HG03196 (cell line): ENCODE results near the gene CRYBA4.
A peak's percentile ranks its signal among the peaks of the same experiment; 100 is the strongest.
"Not testable (repeated sequence)": the region's sequence is repeated elsewhere in the genome, so short reads cannot be mapped to it uniquely, and the experiment has no call there.

Experiments
- ATAC-seq: cut with Tn5 transposase; IDR thresholded peaks from one replicate; pipeline ENCODE4 v1.9.1; 2021; ENCODE audit not compliant: unreplicated experiment

CRYBA4 gene

DNA sequence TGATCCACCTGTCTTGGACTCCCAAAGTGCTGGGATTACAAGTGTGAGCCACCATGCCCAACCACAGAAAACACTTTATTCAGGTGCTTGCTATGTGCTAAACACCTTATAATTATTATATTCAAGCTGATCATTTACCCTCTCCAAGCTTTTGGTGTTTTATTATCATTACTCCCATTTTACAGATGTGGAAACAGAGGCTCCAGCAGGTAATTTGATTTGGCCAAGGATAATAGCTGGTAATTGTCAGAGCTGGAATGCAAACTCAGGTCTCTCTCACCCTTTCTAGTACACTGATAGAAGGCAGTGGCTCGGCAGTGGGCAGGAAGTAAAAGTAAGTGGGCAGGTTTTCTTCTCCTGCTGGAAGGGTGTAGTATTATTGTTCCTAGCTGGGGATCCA is 28.0 kb upstream of the CRYBA4 start:
- no peak for ATAC-seq

DNA sequence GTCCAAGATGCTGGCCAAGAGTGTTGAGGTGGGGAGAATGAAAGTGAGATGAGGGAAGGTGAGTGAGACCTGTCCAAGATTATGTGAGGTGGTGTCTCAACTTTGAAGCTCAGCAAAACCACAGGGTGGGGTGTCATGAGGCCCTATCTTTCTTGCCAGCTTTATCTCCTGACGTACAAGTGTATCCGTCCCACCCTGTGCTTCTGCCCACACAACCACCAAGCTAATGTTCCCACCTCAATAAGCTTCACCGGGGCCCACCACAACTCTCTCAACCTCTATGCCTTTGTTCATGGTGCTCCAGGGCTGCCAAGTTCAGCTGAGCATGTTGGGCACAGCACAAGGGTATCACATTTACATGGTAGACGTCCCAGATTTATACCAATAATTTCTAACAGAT is 24.7 kb upstream of the CRYBA4 start:
- ATAC-seq, result no peak

DNA sequence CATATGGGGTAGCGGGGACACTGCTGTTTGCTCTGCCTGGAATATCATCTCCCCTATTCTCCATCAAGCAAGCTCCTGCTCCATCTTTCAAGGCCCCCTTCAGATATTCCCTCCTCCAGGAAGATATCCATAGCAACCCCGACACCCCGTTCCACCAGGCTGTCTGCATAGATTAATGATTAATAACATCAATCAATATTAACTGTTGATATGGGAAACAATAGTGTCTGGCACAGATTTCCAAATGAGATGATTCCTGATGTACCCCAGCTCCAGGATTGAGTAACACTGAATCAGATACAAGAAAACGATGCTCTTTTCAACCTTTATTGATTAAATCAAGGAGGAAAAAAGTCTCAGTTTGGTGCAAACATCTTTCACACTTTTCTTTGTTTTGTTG is 24.3 kb upstream of the CRYBA4 start:
- ATAC-seq, result no peak

DNA sequence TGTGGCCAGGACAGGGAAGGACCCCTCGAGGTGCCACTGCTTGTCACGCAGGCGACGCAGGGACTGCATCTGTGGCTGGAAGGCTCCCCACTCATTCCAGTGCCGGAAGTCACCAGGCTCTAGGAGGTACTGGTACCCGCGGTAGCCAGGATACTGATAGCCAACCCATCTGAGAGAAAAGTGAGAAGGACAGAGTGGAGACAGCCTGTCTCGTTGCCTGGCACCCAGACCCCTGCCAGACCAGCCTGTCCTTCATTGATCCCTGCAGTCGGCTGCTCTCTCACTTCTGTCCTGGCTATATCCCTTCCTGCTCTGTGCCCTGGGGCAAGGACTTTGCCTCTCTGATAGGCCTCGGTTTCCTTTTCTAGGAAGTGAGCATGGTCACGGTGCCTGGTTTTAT is 22.3 kb upstream of the CRYBA4 start:
- ATAC-seq, result no peak

DNA sequence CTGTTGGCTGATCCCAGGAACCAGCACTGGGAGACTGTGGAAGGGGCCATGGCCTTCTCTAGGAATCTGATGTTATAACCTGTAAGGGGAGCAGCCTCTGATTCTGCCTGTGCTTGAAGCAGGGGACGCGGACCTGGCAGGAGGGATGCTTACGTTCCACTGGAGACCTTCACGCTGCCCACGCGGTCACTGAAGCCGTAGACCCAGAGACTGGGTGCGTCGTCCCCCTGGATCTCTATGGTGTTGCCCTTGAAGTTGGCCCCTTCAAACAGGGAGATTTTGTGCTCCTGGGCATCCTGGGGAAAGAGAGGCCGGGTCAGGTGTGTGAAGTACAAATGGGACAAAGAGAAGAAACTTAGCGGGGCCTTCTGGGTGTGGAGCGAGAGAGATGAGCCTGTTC is 20.0 kb upstream of the CRYBA4 start:
- no peak for ATAC-seq

DNA sequence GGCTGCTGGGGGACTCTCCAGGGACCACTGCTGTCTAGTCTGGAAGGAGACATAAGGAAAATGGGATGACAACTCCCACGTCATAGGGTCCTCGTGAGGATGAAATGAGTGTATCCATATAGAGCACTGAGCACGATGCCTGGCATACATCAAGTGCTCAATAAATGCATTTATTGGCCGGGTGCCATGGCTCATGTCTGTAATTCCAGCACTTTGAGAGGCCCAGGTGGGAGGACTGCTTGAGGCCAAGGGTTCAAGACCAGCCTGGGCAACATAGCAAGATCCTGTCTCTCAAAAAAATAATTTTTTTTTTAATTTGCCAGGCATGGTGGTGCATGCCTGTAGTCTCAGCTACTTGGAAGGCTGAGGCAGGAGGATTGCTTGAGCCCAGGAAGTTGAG is 19.6 kb upstream of the CRYBA4 start:
- ATAC-seq, result no peak

DNA sequence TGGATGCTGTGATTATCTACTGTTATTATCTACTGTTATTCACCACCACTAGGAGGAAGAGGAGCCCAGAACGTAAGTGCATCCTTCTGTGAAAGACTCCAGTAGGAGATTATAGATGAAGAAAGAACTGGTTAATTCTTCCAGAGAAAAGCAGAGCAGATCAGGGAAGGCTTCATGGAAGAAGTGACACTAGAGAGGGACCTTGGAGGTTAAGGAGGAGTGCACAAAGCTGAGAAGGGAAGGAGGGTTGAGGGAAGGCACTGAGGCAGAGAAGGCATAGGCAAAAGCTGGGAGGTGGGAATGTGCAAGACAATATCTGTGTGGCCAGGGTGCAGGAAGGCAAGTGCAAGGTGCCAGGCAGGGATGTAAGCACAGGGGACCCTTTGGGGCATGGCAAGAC is 17.4 kb upstream of the CRYBA4 start:
- no peak for ATAC-seq

DNA sequence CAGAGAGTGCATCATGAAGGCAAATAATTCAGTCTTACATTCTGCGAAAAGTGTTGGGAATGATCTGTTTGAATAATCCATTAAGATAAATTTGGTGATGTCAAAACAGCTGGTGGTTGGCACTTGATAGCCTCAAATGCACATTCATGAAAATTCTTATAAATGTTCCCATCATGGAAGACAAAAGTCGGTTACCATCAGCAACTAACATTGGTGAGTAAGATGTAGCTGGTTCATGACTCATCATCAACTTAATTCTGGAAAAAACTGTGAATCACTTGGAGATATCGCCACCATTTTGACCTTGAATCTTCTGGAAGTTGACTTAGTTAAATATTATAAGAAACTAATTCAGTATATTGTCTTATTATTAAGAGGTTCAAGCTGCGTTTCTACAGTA is 15.2 kb upstream of the CRYBA4 start:
- ATAC-seq, result no peak

DNA sequence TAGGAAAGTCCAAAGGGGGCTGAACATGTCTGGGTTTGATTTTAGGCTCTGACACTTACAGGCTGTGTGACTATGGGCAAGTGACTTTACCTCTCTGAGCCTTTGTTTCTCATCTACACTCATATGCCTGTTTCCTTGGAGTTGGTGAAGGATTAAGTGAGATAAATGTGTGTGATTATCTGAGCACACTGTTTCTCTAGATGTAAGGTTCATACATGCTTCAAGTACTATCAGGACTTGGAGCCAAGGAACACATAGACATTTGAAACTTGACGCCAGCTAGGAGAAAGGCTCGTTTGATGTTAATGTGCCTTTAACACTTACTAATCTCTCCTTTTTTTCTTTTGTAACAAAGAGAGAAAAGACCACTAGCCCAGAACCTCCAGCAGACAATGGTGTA is 13.6 kb upstream of the CRYBA4 start:
- ATAC-seq, result no peak

DNA sequence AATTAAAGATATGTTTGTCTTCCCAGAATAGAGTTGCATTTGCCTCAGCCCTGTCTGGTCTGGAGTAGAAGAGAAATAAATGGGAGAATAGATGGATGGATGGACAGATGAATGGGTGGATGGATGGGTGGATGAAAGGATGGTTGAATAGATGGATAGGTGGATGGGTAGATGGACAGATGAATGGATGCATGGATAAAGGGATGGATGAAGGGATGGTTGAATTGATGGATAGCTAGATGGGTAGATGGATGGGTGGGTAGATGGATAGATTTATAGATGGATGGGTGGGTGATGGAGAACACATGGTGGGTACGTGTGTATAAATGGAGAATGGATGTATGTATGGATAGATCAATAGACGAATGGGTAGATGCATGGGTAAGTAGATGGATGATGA is 12.5 kb upstream of the CRYBA4 start:
- ATAC-seq, result no peak

DNA sequence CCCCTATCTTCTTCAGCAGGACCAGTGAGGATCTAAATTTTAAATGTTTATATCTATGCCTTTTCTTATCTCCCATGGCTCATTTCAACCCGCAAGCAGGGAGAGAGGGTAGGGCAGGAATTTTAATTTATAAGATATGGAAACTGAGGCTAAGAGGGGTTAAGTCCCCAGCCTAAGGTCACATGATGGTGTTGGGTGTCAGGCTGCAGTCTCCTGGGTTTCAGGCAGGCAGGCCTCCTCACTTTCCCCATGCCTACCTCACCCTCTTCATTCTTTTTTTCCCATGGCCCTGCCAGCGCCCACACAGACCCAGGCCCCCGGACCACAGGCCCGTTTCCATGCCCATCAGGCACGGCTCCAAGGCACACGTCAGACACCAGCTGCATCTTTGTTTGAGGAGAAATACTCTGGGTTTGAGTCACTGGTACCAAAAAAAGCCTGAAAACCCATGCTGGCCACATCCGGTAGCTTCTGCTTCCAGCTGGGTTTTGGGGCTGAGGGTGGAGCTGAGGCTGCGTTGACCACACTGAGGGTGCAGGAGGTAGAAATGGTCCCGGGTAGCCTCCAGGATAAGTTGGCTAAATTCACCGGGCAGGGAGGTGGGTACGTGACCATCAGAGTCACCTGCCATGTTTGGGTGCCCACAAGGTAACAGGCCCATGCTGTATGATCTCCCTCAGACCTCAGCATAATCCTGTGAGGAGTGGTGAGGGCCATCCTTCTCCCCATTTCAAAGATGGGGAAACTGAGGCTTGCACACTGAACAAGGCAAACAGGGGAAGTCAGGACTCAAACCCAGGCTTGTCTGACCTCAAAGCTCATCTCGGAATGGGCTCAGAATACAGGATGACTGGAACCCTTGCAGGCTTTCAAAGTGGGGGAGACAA is 11.4 kb upstream of the CRYBA4 start:
- peak; percentile 73 for ATAC-seq

DNA sequence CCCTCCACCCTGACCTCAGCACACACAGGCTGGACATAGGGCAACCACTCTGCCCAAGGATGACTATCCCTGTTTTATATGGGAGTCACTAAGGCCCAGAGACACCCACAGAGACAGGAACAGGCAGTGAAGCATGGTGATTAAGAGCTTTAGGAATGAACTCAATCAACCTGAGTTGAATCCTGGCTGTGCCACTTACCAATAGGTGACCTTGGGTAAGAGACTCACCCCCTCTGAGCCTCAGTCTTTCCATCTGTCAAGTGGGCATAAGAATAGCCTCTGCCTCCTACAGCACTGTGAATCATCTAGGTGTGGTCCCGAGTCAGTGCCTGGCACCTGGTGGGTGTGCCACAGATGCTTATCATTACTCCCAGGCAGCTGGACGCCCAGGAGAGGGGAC is 10.8 kb upstream of the CRYBA4 start:
- ATAC-seq, result no peak

DNA sequence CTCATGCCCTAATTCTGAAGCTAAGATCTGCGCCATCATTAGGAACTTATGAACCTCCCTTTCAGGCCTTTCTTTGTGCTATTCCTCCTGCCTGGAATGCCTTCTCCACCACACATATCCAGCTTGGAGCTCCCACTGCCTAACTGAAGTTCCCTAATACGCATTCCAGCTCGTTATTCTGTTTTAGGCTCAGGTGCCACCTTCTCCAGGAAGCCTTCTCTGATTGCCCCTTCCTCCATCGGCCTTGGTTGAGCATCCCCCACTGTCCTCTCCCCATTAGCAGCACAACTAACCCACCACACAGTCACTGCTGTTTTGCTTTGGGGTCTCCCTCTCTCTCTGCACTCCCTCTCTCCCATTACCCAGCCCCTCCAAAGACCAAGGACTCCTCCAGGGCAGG is 9.1 kb upstream of the CRYBA4 start:
- no peak for ATAC-seq

DNA sequence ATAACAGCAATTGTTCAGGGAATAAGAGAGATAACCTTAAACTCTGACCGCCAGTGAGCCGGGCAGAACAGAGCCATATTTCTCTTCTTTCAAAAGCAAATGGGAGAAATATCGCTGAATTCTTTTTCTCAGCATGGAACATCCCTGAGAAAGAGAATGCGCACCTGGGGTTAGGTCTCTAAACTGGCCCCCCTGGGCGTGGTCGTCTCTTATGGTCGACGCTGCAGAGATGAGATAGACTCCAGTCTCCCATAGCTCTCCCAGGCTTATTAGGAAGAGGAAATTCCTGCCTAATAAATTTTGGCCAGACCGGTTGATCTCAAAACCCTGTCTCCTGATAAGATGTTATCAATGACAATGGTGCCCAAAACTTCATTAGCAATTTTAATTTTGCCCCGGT is 8.0 kb upstream of the CRYBA4 start:
- ATAC-seq, result not testable (repeated sequence)

DNA sequence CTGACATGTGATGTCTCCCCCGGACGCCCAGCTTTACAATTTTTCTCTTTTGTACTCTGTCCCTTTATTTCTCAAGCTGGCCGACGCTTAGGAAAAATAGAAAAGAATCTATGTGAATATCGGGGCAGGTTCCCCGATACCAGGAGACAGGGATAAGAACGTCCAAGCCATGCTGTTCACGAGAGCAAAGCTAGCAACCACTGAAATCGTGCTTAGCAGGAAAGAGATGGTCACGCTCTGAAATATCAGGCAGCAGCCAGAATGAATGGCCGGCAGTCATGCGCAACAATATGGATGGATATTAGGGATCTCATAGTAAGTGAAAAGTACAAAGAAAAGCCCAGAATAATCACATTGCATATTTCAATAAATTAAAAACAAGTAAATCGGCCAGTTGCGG is 7.4 kb upstream of the CRYBA4 start:
- no peak for ATAC-seq

DNA sequence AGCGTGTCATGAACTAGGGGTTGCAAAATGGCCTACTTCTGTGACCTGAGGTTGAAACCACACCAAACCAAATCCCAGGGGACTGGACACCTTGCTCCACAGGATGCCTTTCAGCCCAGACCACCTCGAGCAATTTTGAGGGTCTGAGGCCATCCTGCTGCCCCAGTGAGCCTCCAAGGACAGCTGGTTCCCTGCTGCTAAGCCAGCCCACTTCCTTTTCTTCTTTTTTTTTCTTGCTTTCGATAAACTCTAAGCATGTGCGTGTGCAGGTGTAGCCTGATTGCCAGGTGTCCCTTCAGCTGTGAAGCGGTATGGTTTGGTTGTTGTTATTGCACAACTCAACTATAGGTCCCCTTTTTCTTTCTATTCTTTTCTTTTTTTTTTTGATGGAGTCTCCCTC is 6.6 kb upstream of the CRYBA4 start:
- ATAC-seq, result no peak

DNA sequence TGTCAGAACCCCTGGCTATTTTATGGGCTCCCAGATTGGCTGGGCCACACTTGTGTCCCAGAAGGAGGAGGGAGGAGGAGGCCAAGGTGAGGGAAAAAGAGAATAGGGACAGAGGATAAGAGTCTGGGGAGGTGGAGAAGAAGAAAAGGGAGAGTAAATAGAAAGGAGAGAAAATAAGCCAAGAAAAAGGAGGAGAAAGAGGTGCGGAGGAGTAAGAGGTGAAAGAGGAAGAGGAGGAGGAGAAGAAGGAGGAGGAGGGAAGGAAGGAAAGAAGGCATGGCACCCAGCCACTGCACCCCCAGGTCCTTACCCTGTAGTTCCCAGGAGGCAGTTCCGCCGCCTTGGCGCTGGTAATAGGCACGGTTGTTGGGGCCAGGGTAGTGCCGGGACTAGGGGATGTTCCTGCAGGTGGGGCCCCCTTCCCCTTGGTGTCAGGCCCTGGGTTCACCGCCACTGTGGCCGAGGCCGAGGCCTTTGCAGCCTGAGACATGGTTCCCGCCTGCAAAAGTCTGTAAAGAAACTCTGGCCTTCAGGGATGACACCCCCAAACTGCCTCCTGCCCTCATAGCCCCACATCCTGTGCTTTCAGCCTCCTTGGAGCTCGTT is 5.8 kb upstream of the CRYBA4 start:
- no peak for ATAC-seq

DNA sequence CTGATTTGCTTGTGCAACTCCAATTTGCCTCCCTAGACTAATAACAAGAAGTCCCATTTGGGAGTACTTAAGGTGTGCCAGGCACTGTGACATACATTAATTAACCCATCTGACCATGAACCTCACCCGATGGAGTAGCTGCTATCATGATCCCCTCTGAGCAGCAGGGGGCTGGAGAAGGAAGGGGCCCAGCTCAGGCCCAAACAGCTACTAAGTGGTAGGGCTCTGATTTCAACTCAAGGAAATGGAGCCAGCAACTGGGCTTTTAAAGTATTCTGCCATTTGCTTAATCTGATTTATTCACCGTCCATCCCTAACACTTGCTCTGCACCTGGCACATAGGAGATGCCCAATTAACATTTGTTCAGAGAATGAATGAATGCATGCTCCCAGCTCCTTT is 5.1 kb upstream of the CRYBA4 start:
- no peak for ATAC-seq

DNA sequence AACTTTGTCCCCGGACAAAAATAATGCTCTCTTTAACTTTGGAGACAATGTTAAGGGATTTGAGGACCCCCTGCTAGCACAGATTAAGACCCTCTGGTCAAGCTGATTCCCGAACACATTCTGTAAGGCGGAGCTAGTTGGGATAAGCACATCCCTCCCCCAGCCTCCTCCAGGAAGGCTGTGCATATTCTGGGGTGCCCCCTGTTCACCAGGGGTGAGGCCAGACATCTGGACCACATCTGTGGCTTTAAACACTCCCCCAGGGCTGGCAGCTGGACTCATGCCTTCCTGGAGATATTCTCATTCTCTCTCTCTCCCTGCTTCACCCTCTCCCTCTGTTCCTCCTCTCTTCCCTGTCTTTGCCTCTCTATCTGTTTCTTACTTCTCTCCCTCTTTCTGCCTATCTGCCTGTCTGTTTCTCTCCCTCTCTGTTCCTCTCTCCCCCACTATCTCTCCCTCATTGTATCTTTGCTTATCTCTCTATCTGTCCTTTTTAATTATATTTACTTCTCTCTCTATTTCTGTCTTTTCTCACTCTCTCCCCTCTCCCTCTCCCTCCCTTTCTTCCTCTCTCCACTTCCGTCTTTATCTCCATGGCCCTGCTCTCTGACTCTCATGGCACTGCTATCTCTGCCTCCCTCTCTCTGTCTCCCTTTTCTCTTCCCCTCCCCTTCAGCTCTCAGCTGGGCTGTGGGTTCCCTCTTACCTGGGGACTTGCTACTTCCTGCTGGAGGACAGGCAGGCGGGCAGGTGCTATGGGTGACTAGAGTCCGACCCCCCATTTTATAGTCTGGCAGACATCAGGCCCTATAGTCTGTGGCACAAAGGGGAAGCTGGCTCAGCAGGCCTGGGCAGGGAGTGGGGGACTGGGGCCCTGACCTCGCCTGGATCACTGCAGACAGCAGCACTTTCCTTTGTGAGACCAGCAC is 4.2 kb upstream of the CRYBA4 start, which contains the start of gene CRYBB1:
CRYBB1 (minus strand) TSS at position 757 of the 929 bp plus-strand sequence. CDS start 1,708 bp downstream, outside the sequence.
- no peak for ATAC-seq

DNA sequence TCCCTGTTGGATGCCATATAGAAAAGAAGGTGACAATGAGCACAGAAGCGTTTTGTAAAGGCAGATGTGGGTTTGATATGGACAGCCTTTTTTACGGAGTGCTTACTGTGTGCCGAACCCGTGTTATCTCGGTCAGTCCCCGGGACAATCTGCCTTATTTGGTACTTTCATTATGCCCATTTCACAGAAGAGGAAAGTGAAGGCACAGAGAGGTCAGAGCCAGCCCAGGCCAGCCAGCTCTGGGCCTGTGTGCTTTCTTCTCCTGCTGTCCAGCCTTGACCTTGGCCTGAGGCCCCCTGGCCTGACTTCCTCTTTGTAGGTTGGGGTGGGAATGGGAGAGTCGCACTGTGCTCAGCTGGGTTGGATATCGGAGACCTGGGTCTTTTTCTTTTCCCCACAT is 3.3 kb upstream of the CRYBA4 start:
- no peak for ATAC-seq

DNA sequence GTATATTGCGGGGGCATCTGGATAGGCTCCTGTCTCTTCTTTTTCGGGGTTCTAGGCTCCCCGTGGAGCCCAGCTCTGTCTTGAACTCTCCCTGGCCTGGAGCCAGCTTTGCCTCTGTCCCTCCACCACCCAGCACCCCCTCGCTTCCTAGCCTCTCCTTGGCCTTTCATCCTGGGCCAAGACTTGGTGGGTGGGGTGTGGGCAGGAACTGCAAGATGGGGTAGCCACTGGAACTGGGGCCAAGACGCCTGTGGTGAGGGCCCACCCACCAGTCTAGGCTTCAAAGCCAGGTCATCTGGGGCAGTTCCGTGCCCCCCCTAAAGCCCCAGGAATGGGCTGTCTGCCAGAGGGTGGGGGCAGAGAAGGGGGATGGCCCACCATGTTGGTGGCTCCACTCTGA is 2.3 kb upstream of the CRYBA4 start:
- ATAC-seq, result no peak

DNA sequence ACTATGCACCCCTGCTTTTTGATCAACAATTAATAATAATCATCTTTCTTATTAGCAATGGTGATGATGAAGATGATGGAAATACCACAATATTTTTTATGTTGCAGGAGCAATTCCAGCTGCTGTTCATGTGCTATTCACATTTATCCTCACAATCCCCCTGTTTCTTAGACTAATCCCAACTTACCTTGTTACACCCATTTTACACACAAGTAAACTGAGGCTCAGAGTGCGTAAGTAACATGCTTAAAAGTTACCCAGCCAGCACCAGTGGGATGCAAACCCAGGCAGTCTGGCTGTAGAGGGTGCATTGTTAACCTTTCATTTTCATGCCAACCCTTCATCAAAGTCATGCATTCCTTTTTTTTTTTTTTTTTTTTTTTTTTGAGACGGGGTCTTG is 1.6 kb upstream of the CRYBA4 start:
- no peak for ATAC-seq
